Measurements from ENCODE around the gene SPNS3.

Gene SPNS3

DNA sequence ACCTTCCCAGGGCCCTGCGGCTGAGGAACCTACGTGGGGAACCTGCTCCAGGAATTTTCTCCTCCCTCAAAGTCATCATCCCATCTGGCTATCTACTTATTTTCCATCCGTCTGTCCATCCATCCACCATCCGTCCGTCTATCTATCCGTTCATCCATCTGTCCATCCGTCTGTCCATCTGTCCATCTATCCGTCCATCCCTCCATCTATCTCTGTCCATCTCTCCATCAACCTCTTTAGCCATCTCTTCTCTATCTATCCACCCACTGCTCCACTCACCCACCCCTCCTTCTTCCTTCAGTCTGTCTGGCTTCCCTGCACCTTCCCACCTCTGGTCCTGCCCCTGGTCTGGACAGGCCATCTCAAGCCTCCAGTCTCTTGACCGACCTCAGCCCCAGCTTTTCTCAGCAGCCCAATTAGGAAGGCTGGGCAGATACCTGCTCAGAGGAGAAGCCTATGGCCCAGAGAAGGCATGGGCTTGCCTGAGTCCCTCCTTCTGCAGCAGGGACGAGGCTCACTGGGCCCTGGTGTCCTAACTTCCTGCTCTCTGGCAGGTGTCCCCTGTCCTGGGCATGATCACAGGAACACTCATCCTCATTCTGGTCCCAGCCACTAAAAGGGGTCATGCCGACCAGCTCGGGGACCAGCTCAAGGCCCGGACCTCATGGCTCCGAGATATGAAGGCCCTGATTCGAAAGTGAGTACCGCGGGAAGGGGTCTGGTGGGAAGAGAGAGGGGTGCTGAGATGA, 98.4 kb downstream of the SPNS3 start:
- no peak for DNase-seq

DNA sequence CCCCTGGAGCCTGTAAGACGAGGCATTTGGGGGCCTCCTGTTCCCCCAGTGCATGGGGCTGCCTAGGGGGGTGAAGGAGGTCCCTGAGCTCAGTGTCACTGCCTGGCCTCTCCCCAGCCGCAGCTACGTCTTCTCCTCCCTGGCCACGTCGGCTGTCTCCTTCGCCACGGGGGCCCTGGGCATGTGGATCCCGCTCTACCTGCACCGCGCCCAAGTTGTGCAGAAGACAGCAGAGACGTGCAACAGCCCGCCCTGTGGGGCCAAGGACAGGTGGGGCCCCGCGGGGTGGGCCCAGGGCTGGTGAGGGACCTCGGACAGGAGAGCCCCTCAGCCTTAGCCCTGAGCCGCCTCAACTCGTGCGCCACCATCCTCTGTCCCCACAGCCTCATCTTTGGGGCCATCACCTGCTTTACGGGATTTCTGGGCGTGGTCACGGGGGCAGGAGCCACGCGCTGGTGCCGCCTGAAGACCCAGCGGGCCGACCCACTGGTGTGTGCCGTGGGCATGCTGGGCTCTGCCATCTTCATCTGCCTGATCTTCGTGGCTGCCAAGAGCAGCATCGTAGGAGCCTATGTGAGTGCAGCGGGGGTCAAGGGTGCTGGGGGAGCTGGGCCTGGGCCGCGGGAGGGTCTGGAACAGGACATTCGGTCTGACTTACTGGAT, 99.3 kb downstream of the SPNS3 start:
- DNase-seq = no peak

DNA sequence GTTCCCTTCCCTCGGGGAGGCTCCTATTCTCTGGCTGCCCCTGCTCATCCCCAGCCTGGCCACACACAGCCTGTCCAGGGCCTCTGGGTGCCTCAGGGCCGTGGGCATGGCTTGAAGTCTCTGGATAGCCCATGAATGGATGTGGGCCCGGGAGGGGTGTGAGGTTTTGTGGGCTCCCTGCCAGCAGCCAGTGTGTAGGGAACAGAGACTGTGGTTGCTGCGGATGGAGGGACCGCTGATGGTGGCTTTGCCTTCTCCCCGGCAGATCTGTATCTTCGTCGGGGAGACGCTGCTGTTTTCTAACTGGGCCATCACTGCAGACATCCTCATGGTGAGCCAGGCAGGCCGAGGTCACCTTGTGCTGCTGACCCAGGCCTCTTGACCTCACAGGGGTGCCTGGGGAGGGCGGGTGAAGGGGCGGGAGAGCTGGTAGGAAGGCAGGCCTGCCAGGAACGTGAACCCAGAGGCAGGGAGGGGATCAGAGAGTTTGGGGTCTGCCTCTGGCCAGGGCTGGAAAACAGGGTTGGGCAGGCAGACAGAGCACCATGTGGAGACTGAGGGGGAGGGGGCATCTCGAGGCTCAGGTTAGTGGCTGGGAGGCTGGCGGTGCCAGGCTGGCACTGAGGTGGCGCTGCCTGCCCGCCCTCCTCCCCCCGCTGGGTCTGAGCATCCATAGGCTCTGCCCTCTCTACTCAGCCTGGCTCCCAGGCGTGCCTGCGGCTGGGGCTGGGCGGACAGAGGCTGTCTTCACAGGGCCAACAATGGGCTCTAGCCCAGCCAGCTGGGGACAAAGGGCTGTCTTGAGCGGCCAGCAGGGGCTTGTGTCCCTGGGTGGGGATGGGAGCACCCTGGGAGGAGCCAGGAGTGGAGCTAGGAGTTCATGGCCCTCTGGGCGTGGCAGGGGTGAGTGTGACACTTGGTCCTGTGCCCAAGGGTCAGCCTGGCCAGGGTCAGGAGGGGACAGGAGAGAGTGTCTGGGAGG, 100.1 kb downstream of the SPNS3 start:
- DNase-seq = peak; percentile 41

DNA sequence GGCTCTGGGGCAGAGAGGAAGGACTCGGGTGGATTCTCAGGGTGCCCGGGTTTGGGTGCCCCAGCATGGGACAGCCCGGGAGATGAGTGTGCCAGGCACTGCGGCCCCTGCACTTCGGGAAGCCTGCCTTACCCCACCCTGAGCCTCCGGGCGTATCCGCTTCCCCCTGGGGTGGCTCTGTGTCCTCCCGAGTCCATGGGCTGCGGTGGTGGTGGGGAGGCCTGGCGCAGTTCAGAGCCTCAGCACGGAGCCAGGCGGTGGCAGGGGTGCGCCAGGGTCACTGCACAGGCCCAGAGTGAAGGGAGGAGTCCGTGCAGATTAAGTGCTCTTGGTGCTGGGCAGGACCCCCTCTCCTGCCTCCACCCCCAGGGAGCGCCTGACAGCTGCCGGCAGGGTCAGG, 100.8 kb downstream of the SPNS3 start:
- peak; percentile 27 for DNase-seq

DNA sequence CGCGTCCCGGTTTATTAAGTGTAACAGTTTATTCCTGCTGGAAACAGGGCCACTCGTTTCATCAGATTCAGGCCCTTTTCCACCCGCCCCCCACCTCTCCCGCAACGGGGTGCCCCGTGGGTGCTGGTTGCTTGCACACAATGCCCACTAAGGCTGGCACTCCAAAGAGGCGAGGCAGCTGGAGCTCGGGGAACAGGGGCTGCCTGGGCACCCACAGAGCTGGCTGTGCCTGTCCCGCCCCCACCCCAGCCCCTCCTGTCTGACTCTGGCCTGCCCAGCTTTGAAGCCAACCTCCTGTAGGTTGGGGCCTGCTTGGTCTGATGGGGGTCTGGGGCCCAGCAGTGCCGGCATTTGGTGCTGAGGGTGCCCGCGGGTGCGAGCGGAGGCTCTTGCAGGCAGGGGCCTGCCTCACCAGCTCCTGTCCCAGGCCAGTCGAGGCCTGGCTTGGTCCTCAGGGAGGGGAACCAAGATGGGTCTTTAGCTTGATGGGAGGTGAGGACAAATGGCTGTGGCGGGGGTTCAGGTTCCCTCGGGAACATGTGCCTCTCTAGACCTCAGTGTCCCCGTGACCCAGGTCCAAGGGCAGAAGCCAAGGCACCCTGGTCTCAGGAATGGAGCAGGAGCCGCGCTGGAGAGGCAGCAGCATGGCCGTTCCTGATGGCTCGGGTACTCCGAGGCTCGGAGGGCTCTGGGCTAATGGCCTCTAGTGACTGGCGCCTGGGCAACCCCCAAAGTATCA, 101.4 kb downstream of the SPNS3 start:
- DNase-seq = peak; percentile 34

DNA sequence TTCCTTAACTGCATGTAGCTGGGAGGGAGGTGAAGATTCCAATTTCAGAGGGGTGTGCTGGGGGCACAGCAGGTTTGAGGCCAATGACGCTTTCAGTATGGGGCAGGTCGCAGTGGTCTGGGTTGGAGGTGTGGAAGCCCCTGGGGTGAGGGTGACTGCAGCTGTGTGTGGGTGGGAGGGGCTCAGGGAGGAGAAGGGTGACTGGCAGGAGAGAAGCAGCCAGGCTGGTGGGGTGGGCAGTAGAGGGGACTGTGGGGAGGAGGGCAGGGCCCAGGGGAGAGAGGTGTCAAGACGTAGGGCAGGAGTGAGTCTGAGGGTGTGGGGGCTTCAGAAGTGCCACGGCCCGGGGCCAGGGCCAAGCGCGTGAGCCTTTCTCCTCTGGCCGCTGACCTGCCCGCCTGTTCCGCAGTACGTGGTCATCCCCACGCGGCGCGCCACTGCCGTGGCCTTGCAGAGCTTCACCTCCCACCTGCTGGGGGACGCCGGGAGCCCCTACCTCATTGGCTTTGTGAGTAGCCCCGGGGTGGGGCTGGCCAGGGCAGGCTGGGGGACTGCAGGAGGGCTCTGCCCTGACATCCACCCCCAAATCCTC, 102.0 kb downstream of the SPNS3 start:
- peak; percentile 27 for DNase-seq

DNA sequence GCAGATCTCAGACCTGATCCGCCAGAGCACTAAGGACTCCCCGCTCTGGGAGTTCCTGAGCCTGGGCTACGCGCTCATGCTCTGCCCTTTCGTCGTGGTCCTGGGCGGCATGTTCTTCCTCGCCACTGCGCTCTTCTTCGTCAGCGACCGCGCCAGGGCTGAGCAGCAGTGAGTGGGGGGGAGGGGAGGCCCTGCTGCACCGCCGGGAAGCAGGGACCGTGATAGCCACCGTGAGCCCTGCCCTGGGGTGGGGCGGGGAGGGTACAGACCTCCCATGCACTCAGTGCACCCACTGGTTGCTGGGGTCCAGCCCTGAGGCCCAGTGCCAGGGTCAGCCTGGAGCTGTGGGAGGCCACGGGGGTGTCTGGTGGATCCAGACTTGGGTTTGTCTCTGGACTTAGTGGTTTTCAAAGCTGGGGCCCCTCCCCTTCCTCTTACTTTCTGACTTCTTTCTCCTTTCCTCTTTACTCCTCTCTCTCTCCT, 102.6 kb downstream of the SPNS3 start:
- peak; percentile 23 for DNase-seq

DNA sequence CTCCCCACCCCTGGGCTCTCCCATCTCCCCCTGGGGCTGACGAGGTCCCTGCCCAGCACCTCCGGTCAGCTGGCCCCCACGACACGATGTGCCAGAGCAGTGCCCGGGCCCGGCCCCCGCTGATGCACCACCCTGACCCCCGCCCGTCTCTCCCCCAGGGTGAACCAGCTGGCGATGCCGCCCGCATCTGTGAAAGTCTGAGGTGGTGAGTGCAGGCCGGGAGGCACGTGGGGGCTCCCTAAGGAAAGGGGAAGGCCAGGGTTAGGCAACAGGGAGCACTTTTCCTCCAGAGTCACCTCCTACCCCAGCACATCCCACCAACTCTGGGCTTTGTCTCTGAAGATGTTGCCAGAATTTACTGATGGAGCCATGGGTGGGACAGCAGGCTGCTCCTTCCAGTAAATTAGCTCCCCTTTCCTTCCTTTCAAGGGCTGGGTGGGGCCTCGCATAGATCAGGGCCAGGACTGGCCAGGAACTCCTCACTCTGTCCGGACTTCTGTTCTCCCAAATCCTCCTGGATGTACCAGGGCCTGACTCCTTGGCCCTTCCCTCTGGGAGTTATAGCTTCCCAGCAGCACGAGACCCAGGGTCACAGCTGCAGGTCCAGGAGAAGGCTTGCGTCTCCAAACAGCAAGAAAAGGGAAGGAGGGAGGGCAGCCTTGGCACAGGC, 103.1 kb downstream of the SPNS3 start:
- no peak for DNase-seq
